IMR-90 (cell line): ENCODE data around the gene USP32. TPM values are rescaled to one million over a fixed set of nuclear protein-coding genes. Genes with fewer than 3 reads are reported as not detected.

ENCODE experiments used
- ATAC-seq: fragments of 200-7000 bp; cut with Tn5 transposase; 2 replicates; pipeline ENCODE4 v1.9.1; 2020; ENCODE audit warnings: low read depth, mild to moderate bottlenecking, moderate library complexity
- BruUV-seq: library from RNA; stranded (reverse); fragments of 400-500 nt; replicated peaks from 2 replicates; lab custom pipeline; 2021; lab: Mats Ljungman, UMichigan
- CTCF ChIA-PET: fragments of 300-600 bp; formaldehyde crosslinking; extraction: SDS; loops from one replicate; lab custom pipeline; 2021; ENCODE audit warnings: antibody characterized with exemption; lab: Yijun Ruan, JAX
- POLR2A ChIA-PET: fragments of 300-600 bp; sonication (Branson Sonifier 250); formaldehyde crosslinking; loops from one replicate; lab custom pipeline; 2022; ENCODE audit warnings: antibody characterized with exemption; ENCODE audit not compliant: unreplicated experiment; lab: Charles Lee
- DNase-seq: peaks from one replicate; pipeline ENCODE4 v3.0.0; 2013
- H2AFZ ChIP-seq: replicated peaks from 2 replicates; pipeline ENCODE3; 2013; ENCODE audit warnings: low read length, mild to moderate bottlenecking; ENCODE audit not compliant: poor library complexity
- H2AK5ac ChIP-seq: 2 replicates; pipeline ENCODE4 v1.6.1; 2013; ENCODE audit warnings: low read depth, low read length, inconsistent platforms
- H2AK9ac ChIP-seq: replicated peaks from 2 replicates; pipeline ENCODE3; 2013; ENCODE audit warnings: mild to moderate bottlenecking, low read depth, low read length, moderate library complexity; ENCODE audit not compliant: poor library complexity
- H2BK120ac ChIP-seq: 2 replicates; pipeline ENCODE4 v1.6.1; 2013; ENCODE audit warnings: low read depth, low read length, inconsistent platforms
- H2BK15ac ChIP-seq: 3 replicates; pipeline ENCODE4 v1.6.1; 2013; ENCODE audit warnings: low read depth, low read length, inconsistent platforms
- H2BK20ac ChIP-seq: 2 replicates; pipeline ENCODE4 v1.6.1; 2013; ENCODE audit warnings: low read depth, mild to moderate bottlenecking, inconsistent platforms, low read length, moderate library complexity
- H2BK5ac ChIP-seq: 2 replicates; pipeline ENCODE4 v1.6.1; 2013; ENCODE audit warnings: mild to moderate bottlenecking, low read depth, low read length, inconsistent platforms; ENCODE audit not compliant: poor library complexity, severe bottlenecking
- H3K14ac ChIP-seq: replicated peaks from 2 replicates; pipeline ENCODE4 v1.6.1; 2013; ENCODE audit warnings: low read depth, low read length, inconsistent platforms
- H3K18ac ChIP-seq: 2 replicates; pipeline ENCODE4 v1.6.1; 2013; ENCODE audit warnings: low read depth, low read length, control low read depth
- H3K23ac ChIP-seq: 2 replicates; pipeline ENCODE4 v1.6.1; 2013; ENCODE audit warnings: low read depth, low read length, inconsistent platforms
- H3K27ac ChIP-seq: 2 replicates; pipeline ENCODE4 v1.5.1; 2013; ENCODE audit warnings: mild to moderate bottlenecking, control low read depth, low read length; ENCODE audit not compliant: insufficient read depth
- H3K27me3 ChIP-seq: 2 replicates; pipeline ENCODE4 v1.6.1; 2013; ENCODE audit warnings: low read length; ENCODE audit not compliant: control insufficient read depth, insufficient read depth
- H3K36me3 ChIP-seq: 2 replicates; pipeline ENCODE4 v1.6.1; 2013; ENCODE audit warnings: low read length, mixed read lengths; ENCODE audit not compliant: control insufficient read depth, insufficient read depth
- H3K4ac ChIP-seq: 2 replicates; pipeline ENCODE4 v1.6.1; 2013; ENCODE audit warnings: low read depth, low read length, inconsistent platforms
- H3K4me1 ChIP-seq: 2 replicates; pipeline ENCODE4 v1.6.1; 2013; ENCODE audit warnings: low read length, mixed read lengths; ENCODE audit not compliant: control insufficient read depth, insufficient read depth
- H3K4me2 ChIP-seq: 2 replicates; pipeline ENCODE4 v1.6.1; 2013; ENCODE audit warnings: low read depth, mild to moderate bottlenecking, control low read depth, low read length, moderate library complexity
- H3K4me3 ChIP-seq: 2 replicates; pipeline ENCODE4 v1.5.1; 2013; ENCODE audit warnings: low read depth, mild to moderate bottlenecking, control low read depth, low read length, moderate library complexity; ENCODE audit not compliant: insufficient read depth
- H3K56ac ChIP-seq: 2 replicates; pipeline ENCODE4 v1.6.1; 2013; ENCODE audit warnings: low read length, inconsistent platforms; ENCODE audit not compliant: insufficient read depth; ENCODE audit errors: extremely low read depth
- H3K79me1 ChIP-seq, 2 experiments: 2 replicates each; pipeline ENCODE4 v1.6.1; 2013; ENCODE audit warnings: low read length in 2 of 2, inconsistent platforms in 1 of 2, low read depth in 1 of 2
- H3K9ac ChIP-seq: 2 replicates; pipeline ENCODE4 v1.6.1; 2013; ENCODE audit warnings: low read depth, low read length, control low read depth
- H3K9me1 ChIP-seq: 2 replicates; pipeline ENCODE4 v1.6.1; 2013; ENCODE audit warnings: low read length, inconsistent platforms; ENCODE audit not compliant: insufficient read depth
- H3K9me3 ChIP-seq: 2 replicates; pipeline ENCODE4 v1.6.1; 2013; ENCODE audit warnings: low read length; ENCODE audit not compliant: control insufficient read depth, insufficient read depth
- H4K20me1 ChIP-seq: 2 replicates; pipeline ENCODE4 v1.6.1; 2013; ENCODE audit warnings: low read length, inconsistent platforms; ENCODE audit not compliant: insufficient read depth
- H4K5ac ChIP-seq: 2 replicates; pipeline ENCODE4 v1.6.1; 2013; ENCODE audit warnings: mild to moderate bottlenecking, low read depth, low read length, control low read depth
- H4K8ac ChIP-seq, 2 experiments: 2 replicates each; pipeline ENCODE4 v1.6.1; 2013; ENCODE audit warnings: low read depth in 2 of 2, low read length in 2 of 2, control low read depth in 1 of 2, inconsistent platforms in 1 of 2
- H4K91ac ChIP-seq: 2 replicates; pipeline ENCODE4 v1.6.1; 2013; ENCODE audit warnings: low read depth, low read length, inconsistent platforms; ENCODE audit not compliant: insufficient read depth
- CEBPB ChIP-seq: IDR thresholded peaks from 2 replicates; pipeline ENCODE4 v1.6.1; 2012; ENCODE audit warnings: low read depth, low read length, improper control_type of control experiment
- CHD1 ChIP-seq: IDR thresholded peaks from 2 replicates; pipeline ENCODE4 v1.6.1; 2012; ENCODE audit warnings: low read depth, low read length, improper control_type of control experiment
- CTCF ChIP-seq: conservative IDR thresholded peaks from 2 replicates; pipeline ENCODE4 v1.5.1; 2012; ENCODE audit warnings: mild to moderate bottlenecking, low read depth, low read length, improper control_type of control experiment
- ELK1 ChIP-seq: fragments of 150-350 bp; IDR thresholded peaks from 2 replicates; pipeline ENCODE4 v1.6.1; 2016; ENCODE audit warnings: low read depth, mild to moderate bottlenecking, low read length, moderate library complexity, borderline replicate concordance
- FOS ChIP-seq: fragments of 150-350 bp; IDR thresholded peaks from 2 replicates; pipeline ENCODE4 v1.6.1; 2016; ENCODE audit warnings: low read depth, low read length
- MAFK ChIP-seq: IDR thresholded peaks from 2 replicates; pipeline ENCODE4 v1.6.1; 2012; ENCODE audit warnings: low read depth, low read length, improper control_type of control experiment
- MAZ ChIP-seq: IDR thresholded peaks from 2 replicates; pipeline ENCODE4 v1.6.1; 2012; ENCODE audit warnings: low read depth, mild to moderate bottlenecking, low read length, improper control_type of control experiment, moderate library complexity, borderline replicate concordance
- MXI1 ChIP-seq: IDR thresholded peaks from 2 replicates; pipeline ENCODE4 v1.6.1; 2012; ENCODE audit warnings: low read depth, mild to moderate bottlenecking, low read length, moderate library complexity, borderline replicate concordance
- NFE2L2 ChIP-seq: fragments of 150-350 bp; IDR thresholded peaks from 2 replicates; pipeline ENCODE4 v1.6.1; 2016; ENCODE audit warnings: low read depth, mild to moderate bottlenecking, low read length
- POLR2A ChIP-seq: IDR thresholded peaks from 2 replicates; pipeline ENCODE4 v1.6.1; 2012; ENCODE audit warnings: mild to moderate bottlenecking, low read depth, low read length
- RAD21 ChIP-seq: IDR thresholded peaks from 2 replicates; pipeline ENCODE4 v1.6.1; 2012; ENCODE audit warnings: low read length, improper control_type of control experiment
- SMC3 ChIP-seq: fragments of 150-350 bp; IDR thresholded peaks from 2 replicates; pipeline ENCODE4 v1.6.1; 2016; ENCODE audit warnings: low read depth, mild to moderate bottlenecking, antibody characterized with exemption, low read length, moderate library complexity
- USF2 ChIP-seq: fragments of 150-350 bp; IDR thresholded peaks from 2 replicates; pipeline ENCODE4 v1.6.1; 2017; ENCODE audit warnings: mild to moderate bottlenecking, antibody characterized with exemption, low read length, low read depth
- WGBS, 2 experiments: methylation state at CpG; one replicate each; pipeline versions ENCODE4 v1.1.5 to v1.1.7; 2013; ENCODE audit warnings: missing lambda C conversion rate in 2 of 2; ENCODE audit not compliant: insufficient read length in 1 of 2; ENCODE audit errors: extremely low coverage in 2 of 2; 5-methylcytosine and 5-hydroxymethylcytosine counted together
- dilution Hi-C: fragments of 300-500 bp; cut with HindIII; formaldehyde crosslinking; loops from one replicate; pipeline ENCODE4 v1.14.3; 2018; ENCODE audit warnings: low sequenced_read_pairs; ENCODE audit not compliant: unreplicated experiment
- in situ Hi-C: fragments of 300-500 bp; cut with MboI; formaldehyde crosslinking; loops from 3 replicates; pipeline ENCODE4 v1.14.3; 2019; ENCODE audit warnings: low sequenced_read_pairs, inconsistent platforms, mixed read lengths
- intact Hi-C: fragments of 100-400 bp; cut with micrococcal nuclease; formaldehyde crosslinking; loops from 2 replicates; pipeline ENCODE4 v1.10.0; 2022
- polyA plus RNA-seq, 3 experiments: library from polyadenylated mRNA; depleted of rRNA; stranded (reverse); fragments of >200 nt; gene quantifications; 2 replicates each; pipeline ENCODE4 v1.2.3, GENCODE V29; 2012; ENCODE audit warnings: low replicate concordance in 1 of 3
- total RNA-seq: library from RNA; depleted of rRNA; stranded (reverse); fragments of >200 nt; gene quantifications from 2 replicates; pipeline ENCODE4 v1.2.3, GENCODE V29; 2012

USP32 gene
- total and polyA plus RNA-seq, 2 of the 4 experiments (the other 2 are of a cell fraction), result 16.8 to 46.8 TPM

GRCh38 chr17:60155427-60155814, 236.5 kb downstream of the USP32 start:
- Histone ChIP-seq H3K14ac (no peak overlapping the region), H3K4me3 (no peak overlapping the region), H3K79me1 (no peaks in the 10 kb centered on the region), H2AK5ac (peak overlapping the region; percentile 51; the same call in 1 of the 2 replicates), H4K91ac (no peak overlapping the region), H3K9me1 (peaks cover 7% of the 10 kb centered on the region; the same call in 1 of the 2 replicates), H3K36me3 (no peaks in the 10 kb centered on the region), H2BK5ac (peak overlapping the region; percentile 57), H2BK20ac (no peak overlapping the region), H2AFZ (no peak overlapping the region), H3K23ac (peak overlapping the region; percentile 71; the same call in 1 of the 2 replicates), H3K4ac (no peak overlapping the region), H3K9me3 (no peaks in the 10 kb centered on the region), H4K5ac (no peak overlapping the region), H2AK9ac (no peak overlapping the region), H3K4me1 (peaks cover 3% of the 10 kb centered on the region; the same call in 1 of the 2 replicates), H3K18ac (no peak overlapping the region), H3K4me2 (no peak overlapping the region), H2BK15ac (no peak overlapping the region), H2BK120ac (no peak overlapping the region), H3K27me3 (peaks cover 57% of the 10 kb centered on the region), H4K8ac (no peak overlapping the region), H3K9ac (no peak overlapping the region), H3K56ac (no peak overlapping the region), H3K27ac (no peak overlapping the region), H4K20me1 (0 out of 2 replicates have a peak, but pooled peaks cover 5% of the 10 kb centered on the region)
- ChIA-PET POLR2A (no interaction called here), CTCF (no interaction called here)
- in situ Hi-C loops (no loop called here), intact Hi-C loops (no loop called here), dilution Hi-C loops (no loop called here)
- 45% methylated on average over 2 of the region's 3 CpGs; no CpG with 5 or more reads in 1 of the 2 experiments for WGBS, 2 experiments
- ATAC-seq (no peak), DNase-seq (no peak)
- TF ChIP-seq POLR2A, result no peak
- no peak for TF ChIP-seq FOS
- TF ChIP-seq MAFK, result no peak
- TF ChIP-seq CEBPB, result no peak
- TF ChIP-seq MXI1, result no peak
- no peak for TF ChIP-seq CHD1
- no peak for TF ChIP-seq SMC3
- no peak for TF ChIP-seq RAD21
- TF ChIP-seq MAZ, result no peak
- TF ChIP-seq USF2, result no peak
- no peak for TF ChIP-seq CTCF
- TF ChIP-seq ELK1, result no peak
- no peak for TF ChIP-seq NFE2L2
- no TSS peak for BruUV-seq
